Smooth muscle cell (in vitro differentiated cells): ENCODE measurements around the gene ABHD1. TPM values are rescaled to one million over a fixed set of nuclear protein-coding genes. Genes with fewer than 3 reads are reported as not detected.
A peak's percentile ranks its signal among the peaks of the same experiment; 100 is the strongest.

ENCODE experiments used
- DNase-seq: peaks from one replicate; lab custom pipeline; 2025; ENCODE audit not compliant: unreplicated experiment; lab: John Stamatoyannopoulos, UW
- H2AFZ ChIP-seq: fragments of 200-600 bp; sonication (generic); 2 replicates; pipeline ENCODE4 v1.6.0; 2016; ENCODE audit warnings: antibody characterized with exemption, low read depth, mild to moderate bottlenecking
- H3F3A ChIP-seq: fragments of 200-600 bp; sonication (generic); 2 replicates; pipeline ENCODE4 v1.6.0; 2017; ENCODE audit warnings: antibody characterized with exemption, low read depth
- H3K27ac ChIP-seq: fragments of 200-600 bp; sonication (generic); 2 replicates; pipeline ENCODE4 v1.5.1; 2016; ENCODE audit warnings: low read depth, mild to moderate bottlenecking
- H3K27me3 ChIP-seq: fragments of 200-600 bp; sonication (generic); 2 replicates; pipeline ENCODE4 v1.6.1; 2016; ENCODE audit warnings: low read depth, mild to moderate bottlenecking
- H3K36me3 ChIP-seq: fragments of 200-600 bp; sonication (generic); 2 replicates; pipeline ENCODE4 v1.5.1; 2016; ENCODE audit warnings: low read depth
- H3K4me1 ChIP-seq: fragments of 200-600 bp; sonication (generic); 2 replicates; pipeline ENCODE4 v1.5.1; 2016; ENCODE audit warnings: low read depth
- H3K4me2 ChIP-seq: fragments of 200-600 bp; sonication (generic); 2 replicates; pipeline ENCODE4 v1.6.0; 2016; ENCODE audit warnings: mild to moderate bottlenecking
- H3K4me3 ChIP-seq: fragments of 200-600 bp; sonication (generic); 2 replicates; pipeline ENCODE4 v1.5.1; 2016; ENCODE audit warnings: mild to moderate bottlenecking
- H3K79me2 ChIP-seq: fragments of 200-600 bp; sonication (generic); 2 replicates; pipeline ENCODE4 v1.6.0; 2016; ENCODE audit warnings: low read depth, mild to moderate bottlenecking
- H3K9ac ChIP-seq: fragments of 200-600 bp; sonication (generic); 2 replicates; pipeline ENCODE4 v1.6.0; 2016; ENCODE audit warnings: low read depth
- H3K9me3 ChIP-seq: fragments of 200-600 bp; sonication (generic); replicated peaks from 2 replicates; pipeline ENCODE4 v1.5.1; 2016; ENCODE audit warnings: low read depth
- H4K20me1 ChIP-seq: fragments of 200-600 bp; sonication (generic); 2 replicates; pipeline ENCODE4 v1.6.0; 2016; ENCODE audit warnings: low read depth
- WGBS: methylation state at CpG from one replicate; pipeline ENCODE4 v1.1.7; 2016; ENCODE audit warnings: low lambda C conversion rate; 5-methylcytosine and 5-hydroxymethylcytosine counted together
- polyA plus RNA-seq: library from polyadenylated mRNA; unstranded; fragments of >200 nt; fragmentation: Nextera tagmentation; extraction: Ambion mirVana; gene quantifications from 2 replicates; pipeline ENCODE4 v1.2.1, GENCODE V29; 2016
- total RNA-seq: library from RNA; depleted of rRNA; stranded (reverse); fragments of >200 nt; gene quantifications from 2 replicates; pipeline ENCODE4 v1.2.3, GENCODE V29; 2014
- TF ChIP-seq, protein P1 (sequence below): fragments of 200-600 bp; sonication (generic); IDR thresholded peaks from 2 replicates; pipeline ENCODE4 v1.5.1; 2017; ENCODE audit warnings: borderline replicate concordance, mild to moderate bottlenecking, antibody characterized with exemption; ENCODE audit not compliant: insufficient read depth, poor library complexity, severe bottlenecking

The ABHD1 gene
- total and polyA plus RNA-seq, 2 experiments from 2014 or later, result not detected

DNA sequence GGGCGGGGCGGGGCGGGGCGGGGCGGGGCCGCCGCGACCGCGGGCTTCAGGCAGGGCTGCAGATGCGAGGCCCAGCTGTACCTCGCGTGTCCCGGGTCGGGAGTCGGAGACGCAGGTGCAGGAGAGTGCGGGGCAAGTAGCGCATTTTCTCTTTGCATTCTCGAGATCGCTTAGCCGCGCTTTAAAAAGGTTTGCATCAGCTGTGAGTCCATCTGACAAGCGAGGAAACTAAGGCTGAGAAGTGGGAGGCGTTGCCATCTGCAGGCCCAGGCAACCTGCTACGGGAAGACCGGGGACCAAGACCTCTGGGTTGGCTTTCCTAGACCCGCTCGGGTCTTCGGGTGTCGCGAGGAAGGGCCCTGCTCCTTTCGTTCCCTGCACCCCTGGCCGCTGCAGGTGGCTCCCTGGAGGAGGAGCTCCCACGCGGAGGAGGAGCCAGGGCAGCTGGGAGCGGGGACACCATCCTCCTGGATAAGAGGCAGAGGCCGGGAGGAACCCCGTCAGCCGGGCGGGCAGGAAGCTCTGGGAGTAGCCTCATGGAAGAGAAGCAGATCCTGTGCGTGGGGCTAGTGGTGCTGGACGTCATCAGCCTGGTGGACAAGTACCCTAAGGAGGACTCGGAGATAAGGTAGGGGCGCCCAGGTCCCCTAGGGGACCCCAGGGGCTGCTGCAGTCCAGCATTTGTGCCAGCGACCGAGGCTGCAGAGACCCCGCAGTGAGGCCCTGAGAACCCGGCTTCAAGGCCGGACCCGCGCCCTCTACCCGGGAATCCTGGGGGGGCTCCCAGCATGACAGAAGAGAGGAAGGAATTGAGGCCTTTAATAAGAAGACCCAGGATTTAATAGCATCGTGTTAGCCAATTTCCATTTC, 36.7 kb upstream of the ABHD1 start, which contains the start of gene KHK:
Gene KHK, plus strand, starts transcription at position 49 of the 870 bp plus-strand sequence. Its CDS starts 488 bp downstream, at position 537.
- Histone ChIP-seq H4K20me1 (peaks cover 26% of the 10 kb centered on the region), H3K9me3 (no peaks in the 10 kb centered on the region), H3K79me2 (no peaks in the 10 kb centered on the region), H3K4me1 (peaks cover 10% of the 10 kb centered on the region), H3K4me2 (peak within 1 kb of the TSS; percentile 99), H3K36me3 (no peaks in the 10 kb centered on the region), H3K9ac (peak within 1 kb of the TSS; percentile 54), H3K4me3 (peak within 1 kb of the TSS; percentile 83), H3F3A (peaks cover 15% of the 10 kb centered on the region), H3K27me3 (no peaks in the 10 kb centered on the region), H3K27ac (peak within 1 kb of the TSS; percentile 61), H2AFZ (peak within 1 kb of the TSS; percentile 69)
- 11% methylated on average over 51 of the region's 54 CpGs for WGBS
- DNase-seq, result no peak
- TF ChIP-seq, protein P1, sequence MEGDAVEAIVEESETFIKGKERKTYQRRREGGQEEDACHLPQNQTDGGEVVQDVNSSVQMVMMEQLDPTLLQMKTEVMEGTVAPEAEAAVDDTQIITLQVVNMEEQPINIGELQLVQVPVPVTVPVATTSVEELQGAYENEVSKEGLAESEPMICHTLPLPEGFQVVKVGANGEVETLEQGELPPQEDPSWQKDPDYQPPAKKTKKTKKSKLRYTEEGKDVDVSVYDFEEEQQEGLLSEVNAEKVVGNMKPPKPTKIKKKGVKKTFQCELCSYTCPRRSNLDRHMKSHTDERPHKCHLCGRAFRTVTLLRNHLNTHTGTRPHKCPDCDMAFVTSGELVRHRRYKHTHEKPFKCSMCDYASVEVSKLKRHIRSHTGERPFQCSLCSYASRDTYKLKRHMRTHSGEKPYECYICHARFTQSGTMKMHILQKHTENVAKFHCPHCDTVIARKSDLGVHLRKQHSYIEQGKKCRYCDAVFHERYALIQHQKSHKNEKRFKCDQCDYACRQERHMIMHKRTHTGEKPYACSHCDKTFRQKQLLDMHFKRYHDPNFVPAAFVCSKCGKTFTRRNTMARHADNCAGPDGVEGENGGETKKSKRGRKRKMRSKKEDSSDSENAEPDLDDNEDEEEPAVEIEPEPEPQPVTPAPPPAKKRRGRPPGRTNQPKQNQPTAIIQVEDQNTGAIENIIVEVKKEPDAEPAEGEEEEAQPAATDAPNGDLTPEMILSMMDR, result no peak

DNA sequence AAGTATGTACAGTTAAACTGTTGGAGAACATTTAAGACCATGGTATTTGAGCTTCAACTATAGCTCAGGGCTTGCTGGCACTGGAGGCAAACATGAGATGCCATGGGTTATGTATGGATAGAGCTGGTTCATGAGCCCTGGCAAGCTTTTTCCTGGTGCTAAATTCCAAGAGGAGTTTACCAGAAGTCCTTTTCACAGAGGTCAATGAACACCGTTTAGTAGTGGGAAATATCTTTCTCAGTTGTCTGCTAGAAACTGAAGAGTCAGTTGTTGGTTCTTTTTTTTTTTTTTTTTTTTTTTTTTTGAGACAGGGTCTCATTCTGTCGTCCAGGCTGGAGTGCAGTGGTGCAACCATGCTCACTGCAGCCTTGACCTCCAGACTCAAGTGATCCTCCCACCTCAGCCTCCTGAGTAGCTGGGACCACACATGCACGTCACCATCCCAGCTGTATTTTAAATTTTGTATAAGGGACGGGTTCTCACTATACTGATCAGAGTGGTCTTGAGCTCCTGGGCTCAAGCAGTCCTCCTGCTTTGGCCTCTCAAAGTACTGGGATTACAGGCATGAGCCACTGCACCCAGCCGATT, 35.7 kb upstream of the ABHD1 start:
- Histone ChIP-seq H3K36me3 (no peaks in the 10 kb centered on the region), H3K27ac (no peak overlapping the region), H3K79me2 (no peaks in the 10 kb centered on the region), H3K9me3 (no peaks in the 10 kb centered on the region), H3K4me1 (peaks cover 10% of the 10 kb centered on the region), H3K9ac (no peak overlapping the region), H3K27me3 (no peaks in the 10 kb centered on the region), H4K20me1 (peaks cover 16% of the 10 kb centered on the region), H2AFZ (no peak overlapping the region), H3F3A (peaks cover 15% of the 10 kb centered on the region), H3K4me2 (no peak overlapping the region), H3K4me3 (peak overlapping the region; percentile 83)
- TF ChIP-seq, protein P1, result no peak
- DNase-seq, result no peak
- WGBS, result 91% methylated on average over 5 of the region's 5 CpGs

DNA sequence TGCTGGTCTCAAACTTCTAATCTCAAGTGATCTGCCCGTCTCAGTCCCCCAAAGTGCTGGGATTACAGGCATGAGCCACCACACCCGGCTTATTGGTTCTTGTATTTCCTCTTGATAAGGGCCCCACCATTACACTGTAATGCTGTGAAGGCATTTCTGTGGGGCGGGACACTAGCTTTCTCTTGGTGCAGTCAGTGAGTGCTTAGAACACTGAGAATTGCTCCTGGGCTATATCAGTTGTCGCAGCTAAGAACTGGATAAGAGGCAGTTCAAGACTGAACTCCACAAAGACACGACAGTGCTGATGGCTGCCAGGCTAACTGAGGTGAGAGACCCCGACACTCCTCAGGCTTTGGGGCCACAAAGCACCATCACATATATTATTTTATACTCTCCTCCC, 35.0 kb upstream of the ABHD1 start:
- H4K20me1 ChIP-seq, result peaks cover 9% of the 10 kb centered on the region
- H3K9ac ChIP-seq, result no peak overlapping the region
- H3K9me3 ChIP-seq, result no peaks in the 10 kb centered on the region
- no peaks in the 10 kb centered on the region for H3K79me2 ChIP-seq
- H3K27ac ChIP-seq, result no peak overlapping the region
- TF ChIP-seq, protein P1, result no peak
- H3F3A ChIP-seq, result peaks cover 12% of the 10 kb centered on the region
- no peaks in the 10 kb centered on the region for H3K27me3 ChIP-seq
- no peak overlapping the region for H2AFZ ChIP-seq
- H3K4me3 ChIP-seq, result no peak overlapping the region
- peaks cover 10% of the 10 kb centered on the region for H3K4me1 ChIP-seq
- WGBS, result 51% methylated on average over 6 of the region's 6 CpGs
- no peak overlapping the region for H3K4me2 ChIP-seq
- H3K36me3 ChIP-seq, result no peaks in the 10 kb centered on the region
- no peak for DNase-seq
